NCI-H345 treated with DMSO at 0.1 percent for 48 hours (cell line): Measurements from ENCODE around the gene TREX2.

ENCODE experiments used
- DNase-seq: peaks from one replicate; lab custom pipeline; 2025; ENCODE audit not compliant: unreplicated experiment; lab: John Stamatoyannopoulos, UW

Gene TREX2

GRCh38 chrX:153457136-153457825, 11.4 kb upstream of the TREX2 start:
- DNase-seq = no peak

GRCh38 chrX:153456704-153457103, 10.8 kb upstream of the TREX2 start:
- DNase-seq = no peak

GRCh38 chrX:153456161-153456560, 10.3 kb upstream of the TREX2 start:
- DNase-seq = no peak

DNA sequence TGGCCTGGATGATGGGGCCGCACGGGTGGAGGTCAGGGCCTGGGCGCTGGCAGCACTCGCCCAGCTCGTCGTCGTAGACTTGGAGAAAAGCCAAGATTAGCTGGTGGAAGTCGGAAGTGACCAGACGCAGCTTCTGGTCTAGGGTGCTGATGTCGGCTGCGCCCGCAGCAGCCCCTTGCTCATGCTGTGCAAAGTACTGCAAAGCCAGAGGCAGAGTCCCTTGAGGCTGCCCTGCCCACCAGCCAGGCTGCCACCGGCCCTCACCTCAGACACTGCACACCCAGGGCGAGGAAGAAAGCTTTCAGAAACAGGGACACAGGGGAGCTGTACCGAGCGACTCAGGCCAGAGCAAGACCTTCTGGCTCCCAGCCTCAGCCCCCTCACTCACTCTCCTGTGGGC, 9.7 kb upstream of the TREX2 start:
- no peak for DNase-seq

- DNase-seq = no peak
Measured at GRCh38 chrX:153454901-153455550, 9.2 kb upstream of the TREX2 start.

DNA sequence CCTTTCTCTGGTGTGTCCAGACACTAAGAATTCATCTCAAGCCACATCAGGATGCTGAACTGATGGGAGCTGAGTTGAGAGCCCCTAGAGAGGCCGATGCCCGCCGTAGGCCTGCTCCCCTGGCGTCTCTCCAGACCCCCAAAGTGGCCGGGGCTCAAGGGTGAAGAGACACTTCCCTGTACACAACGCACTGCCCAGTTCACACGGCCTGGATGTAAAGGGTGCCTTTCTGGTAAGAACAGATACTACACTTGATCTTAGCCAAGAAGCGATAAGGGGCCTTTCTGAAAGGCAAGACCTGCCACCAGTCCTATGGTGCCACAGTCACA, 5.1 kb upstream of the TREX2 start:
- DNase-seq = no peak

DNA sequence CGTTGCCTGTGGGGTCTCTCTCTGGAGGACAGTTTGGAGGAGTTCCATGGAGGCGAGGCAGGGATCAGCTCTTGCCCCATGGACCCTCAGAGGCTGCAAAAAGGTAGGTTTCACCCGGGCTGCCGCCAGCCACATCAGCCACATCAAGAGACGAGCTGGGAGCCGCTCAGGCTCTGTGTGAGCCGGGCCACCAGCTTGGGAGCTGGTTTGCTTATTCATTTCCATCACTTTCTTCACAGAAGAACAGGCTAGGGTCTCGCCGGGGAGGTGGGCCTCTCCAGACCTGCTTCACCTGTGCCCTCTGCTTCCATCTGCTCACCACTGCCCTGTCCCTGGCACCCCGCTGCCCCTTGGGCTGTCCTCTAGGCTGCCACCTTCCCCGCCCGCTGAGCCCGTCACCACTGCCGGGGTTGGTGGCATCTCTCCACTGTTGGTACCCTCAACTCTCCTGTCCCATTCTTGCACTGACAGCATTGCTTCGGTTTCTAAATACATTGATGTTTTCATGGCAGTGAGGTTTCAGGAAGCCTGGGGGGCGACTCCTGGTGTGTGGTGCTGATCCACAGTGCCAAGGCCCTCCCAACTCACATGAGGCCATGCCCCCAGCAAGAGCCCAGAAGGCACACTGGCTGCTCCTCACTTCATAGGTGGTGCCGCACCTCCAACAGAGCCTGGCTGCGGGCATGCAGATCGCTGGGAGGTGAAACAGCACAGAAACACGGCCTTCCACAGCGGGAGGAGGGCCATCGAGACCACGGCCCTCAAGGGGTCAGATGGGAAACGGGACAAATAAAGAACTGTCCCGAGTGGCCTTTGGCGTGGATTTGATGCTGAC, 4.5 kb upstream of the TREX2 start:
- DNase-seq = no peak

DNA sequence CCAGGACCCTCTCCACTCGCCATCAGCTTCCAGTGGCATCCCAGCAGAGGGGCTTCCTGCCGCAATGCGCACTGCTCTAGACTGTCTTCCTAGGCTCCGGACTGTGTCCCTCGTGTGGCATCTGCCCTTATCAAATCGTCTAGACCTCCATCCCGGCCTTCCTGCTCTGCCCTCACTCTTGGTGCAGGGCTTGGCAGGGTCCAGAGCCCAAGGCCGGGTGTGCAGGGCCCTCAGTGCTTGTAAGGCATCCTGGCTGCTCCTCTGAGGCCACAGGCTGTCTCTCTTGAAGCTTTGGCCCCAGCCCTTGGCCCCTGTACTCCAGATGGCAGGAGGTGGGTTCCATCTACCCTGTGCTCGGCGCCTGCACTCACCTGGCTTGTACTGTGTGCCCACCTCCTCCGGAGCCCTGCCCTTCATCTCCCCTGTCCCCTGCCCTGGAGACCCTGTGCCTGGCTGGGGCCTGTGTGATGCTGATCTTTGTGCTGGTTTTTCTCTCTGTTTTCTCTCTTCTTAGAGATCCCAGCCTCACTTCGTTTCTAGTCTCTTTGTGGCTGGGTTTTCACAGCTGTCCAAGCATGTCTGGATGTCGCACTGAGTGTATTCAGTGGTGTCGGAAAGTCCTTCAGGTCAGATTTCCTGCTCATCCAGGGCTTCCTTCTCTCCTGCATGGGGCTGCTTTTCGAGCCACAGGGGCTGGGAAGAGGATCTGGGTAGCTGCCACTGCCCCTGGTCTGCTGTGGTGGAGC, 3.7 kb upstream of the TREX2 start:
- no peak for DNase-seq

DNA sequence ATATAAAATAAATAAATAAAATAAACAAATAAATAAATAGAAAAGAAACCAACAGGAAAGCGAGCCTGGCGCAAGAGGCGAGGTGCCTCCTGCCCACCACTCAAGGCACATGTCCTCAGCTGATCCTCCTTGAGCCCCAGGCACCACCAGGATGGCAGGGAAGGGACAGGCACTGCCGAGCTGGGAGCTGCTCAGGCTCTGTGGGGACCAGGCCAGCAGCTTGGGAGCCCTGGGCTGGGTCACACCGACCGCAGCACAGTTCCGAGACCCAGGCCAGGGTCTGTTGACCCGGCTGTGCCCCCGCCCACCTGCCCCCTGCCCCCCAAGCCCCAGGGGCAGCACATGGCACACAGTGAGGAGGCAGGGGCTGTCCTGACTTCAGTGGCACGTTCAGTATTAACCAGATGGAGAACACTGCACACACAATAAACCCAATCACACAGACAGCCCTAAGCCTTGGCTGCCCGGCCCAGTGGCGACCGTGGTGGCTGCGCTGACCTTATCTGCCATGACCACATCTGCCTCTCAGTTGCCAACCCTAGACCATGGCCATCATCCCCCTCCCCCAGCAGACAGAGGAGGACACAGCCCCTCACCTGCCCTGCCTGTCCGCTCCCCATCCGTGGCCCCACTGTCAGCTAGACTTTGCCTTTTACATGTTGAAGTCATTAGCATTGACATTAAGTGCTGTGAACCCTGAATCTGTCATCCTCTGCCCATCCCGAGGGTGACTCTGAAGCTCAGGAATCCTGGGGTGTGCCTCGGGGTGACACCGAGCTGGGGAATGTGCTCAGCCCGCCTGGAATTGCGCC, 2.9 kb upstream of the TREX2 start:
- no peak for DNase-seq

- DNase-seq = no peak
Measured at GRCh38 chrX:153447581-153447960, 1.7 kb upstream of the TREX2 start.

GRCh38 chrX:153446950-153447580, 1.2 kb upstream of the TREX2 start:
- no peak for DNase-seq

GRCh38 chrX:153446636-153446936, 730 bp upstream of the TREX2 start:
- no peak for DNase-seq

DNA sequence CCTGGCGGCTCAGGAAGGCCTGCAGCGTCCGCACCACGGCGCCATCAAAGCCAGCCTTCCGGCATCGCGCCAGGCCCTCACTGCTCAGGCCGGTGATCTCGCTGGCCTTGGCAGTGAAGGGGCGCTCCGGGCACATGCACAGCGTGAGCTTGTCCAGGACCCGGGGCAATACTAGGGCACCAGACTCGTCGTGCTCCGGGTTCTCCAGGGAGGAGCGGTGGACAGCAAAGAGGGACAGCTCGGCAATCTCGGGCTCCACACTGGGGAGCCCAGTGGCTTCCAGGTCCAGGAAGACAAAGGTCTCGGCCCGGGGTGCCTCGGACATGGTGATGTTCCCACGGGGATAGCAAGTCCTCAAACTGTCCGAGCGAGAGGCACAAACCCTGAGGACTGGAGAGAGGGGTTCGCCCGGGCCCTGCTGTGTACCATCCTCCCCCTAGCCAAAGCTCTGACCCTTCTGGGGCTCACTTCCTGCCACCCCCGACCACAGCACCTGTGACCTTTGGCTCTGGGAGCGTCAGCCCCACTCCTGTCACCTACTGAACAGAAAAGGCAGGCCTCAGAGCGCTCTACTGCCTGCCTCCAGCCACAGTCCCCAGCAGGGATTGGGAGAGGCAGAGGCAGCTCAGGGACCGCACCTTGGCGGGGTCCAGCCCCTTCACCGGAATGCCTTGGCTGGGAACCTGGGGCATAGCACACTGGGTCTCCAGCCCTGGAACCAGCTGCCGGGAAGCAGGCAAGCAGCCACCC, 575 bp downstream of the TREX2 start:
- DNase-seq = no peak

- no peak for DNase-seq
Measured at GRCh38 chrX:153444333-153445011, 1.4 kb downstream of the TREX2 start.

DNA sequence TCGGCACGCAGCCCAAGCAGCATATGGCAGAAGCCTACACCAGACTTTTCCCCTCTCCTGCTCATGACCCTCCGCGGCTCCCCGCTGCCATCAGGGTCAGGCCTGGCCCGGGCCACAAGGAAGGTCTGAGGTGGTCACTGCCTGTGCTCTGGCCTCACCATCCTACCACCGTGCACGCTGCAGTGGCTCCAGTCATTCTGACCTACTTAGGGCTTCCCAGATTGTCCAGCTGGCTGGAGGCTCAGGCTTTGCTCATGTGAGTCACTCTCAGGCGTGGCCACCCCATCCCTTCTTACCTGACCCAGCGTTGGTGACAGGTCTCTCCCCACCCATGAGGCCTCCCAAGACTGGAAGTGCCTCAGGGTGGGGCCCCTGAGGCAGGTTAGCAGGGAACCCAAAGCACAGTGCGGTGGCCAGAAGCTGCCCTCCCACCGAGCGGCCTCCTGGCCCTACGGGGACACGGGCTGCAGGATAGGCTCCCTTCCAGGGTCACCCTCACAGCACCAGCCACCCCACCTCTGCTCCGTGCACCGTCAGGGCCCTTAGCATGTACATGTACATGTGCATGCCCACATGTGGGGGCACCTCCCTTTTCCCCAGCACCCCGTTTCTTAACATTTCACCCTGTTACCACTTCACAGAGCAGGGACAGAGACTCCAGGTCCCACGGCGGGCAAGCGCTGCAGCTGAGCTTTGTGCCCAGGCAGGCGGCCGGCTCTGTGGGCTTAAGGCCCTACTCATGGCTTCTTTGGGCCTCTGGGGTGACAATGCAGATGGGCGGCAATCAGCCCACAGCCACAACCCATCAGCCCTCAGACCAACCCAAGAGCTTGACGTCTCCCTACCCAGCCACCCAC, 2.2 kb downstream of the TREX2 start:
- DNase-seq = no peak

DNA sequence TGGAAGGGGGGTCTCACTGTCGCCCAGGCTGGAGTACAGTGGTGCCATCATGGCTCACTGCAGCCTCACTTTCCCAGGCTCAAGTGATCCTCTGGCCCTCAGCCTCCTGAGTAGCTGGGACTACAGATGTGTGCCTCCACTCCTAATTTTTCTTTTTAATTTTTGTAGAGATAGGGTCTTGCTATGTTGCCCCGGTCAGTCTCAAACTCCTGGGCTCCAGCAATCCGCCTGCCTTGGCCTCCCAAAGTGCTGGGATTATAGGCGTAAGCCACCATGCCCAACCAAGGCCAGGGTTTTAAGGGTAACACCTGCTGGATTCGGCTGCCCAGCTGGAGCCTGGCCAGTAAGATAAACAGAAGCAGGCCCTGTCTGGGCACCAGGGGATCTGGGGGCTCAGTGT, 3.4 kb downstream of the TREX2 start:
- no peak for DNase-seq

- no peak for DNase-seq
Measured at GRCh38 chrX:153441981-153442380, 3.9 kb downstream of the TREX2 start.

GRCh38 chrX:153441296-153441695, 4.6 kb downstream of the TREX2 start:
- DNase-seq = no peak
